HG03095 (cell line): ENCODE results near the gene TUBAL3.
"Not testable (repeated sequence)": the region's sequence is repeated elsewhere in the genome, so short reads cannot be mapped to it uniquely, and the experiment has no call there.

Source experiments
- ATAC-seq: cut with Tn5 transposase; IDR thresholded peaks from one replicate; pipeline ENCODE4 v1.9.1; 2021; ENCODE audit warnings: moderate library complexity; ENCODE audit not compliant: unreplicated experiment

Gene TUBAL3

GRCh38 chr10:5424751-5425150 is 20.1 kb upstream of the TUBAL3 start:
- ATAC-seq = no peak

GRCh38 chr10:5423771-5424170 is 19.1 kb upstream of the TUBAL3 start:
- no peak for ATAC-seq

- no peak for ATAC-seq
Observed at GRCh38 chr10:5419466-5420094, 15.0 kb upstream of the TUBAL3 start.

GRCh38 chr10:5418584-5418983 is 14.0 kb upstream of the TUBAL3 start:
- no peak for ATAC-seq

GRCh38 chr10:5416981-5417380 is 12.4 kb upstream of the TUBAL3 start:
- no peak for ATAC-seq

GRCh38 chr10:5413012-5413938 is 8.6 kb upstream of the TUBAL3 start:
- ATAC-seq = no peak

- ATAC-seq = peak; percentile 94
Observed at GRCh38 chr10:5412277-5412941, 7.8 kb upstream of the TUBAL3 start, which contains the start of gene NET1. Gene NET1, plus strand, starts transcription at chr10:5412557. Its CDS starts 136 bp downstream, at chr10:5412693.

GRCh38 chr10:5411941-5412276 is 7.3 kb upstream of the TUBAL3 start:
- ATAC-seq = no peak

GRCh38 chr10:5410787-5411186 is 6.2 kb upstream of the TUBAL3 start:
- not testable (repeated sequence) for ATAC-seq

- ATAC-seq = no peak
Observed at GRCh38 chr10:5406918-5407317, 2.3 kb upstream of the TUBAL3 start.

- ATAC-seq = no peak
Observed at GRCh38 chr10:5402798-5403197, 1.8 kb downstream of the TUBAL3 start.

- no peak for ATAC-seq
Observed at GRCh38 chr10:5400468-5401240, 4.0 kb downstream of the TUBAL3 start.

- ATAC-seq = no peak
Observed at GRCh38 chr10:5399332-5399731, 5.3 kb downstream of the TUBAL3 start.

GRCh38 chr10:5396556-5397300 is 7.9 kb downstream of the TUBAL3 start:
- ATAC-seq = no peak

- ATAC-seq = no peak
Observed at GRCh38 chr10:5395168-5395567, 9.5 kb downstream of the TUBAL3 start.

GRCh38 chr10:5393529-5393928 is 11.1 kb downstream of the TUBAL3 start:
- no peak for ATAC-seq

GRCh38 chr10:5391790-5392189 is 12.8 kb downstream of the TUBAL3 start:
- ATAC-seq = no peak

GRCh38 chr10:5390607-5391205 is 13.9 kb downstream of the TUBAL3 start:
- ATAC-seq = no peak

GRCh38 chr10:5387169-5387568 is 17.5 kb downstream of the TUBAL3 start:
- ATAC-seq = no peak

- no peak for ATAC-seq
Observed at GRCh38 chr10:5385224-5385623, 19.4 kb downstream of the TUBAL3 start.
